Measurements from ENCODE around the gene MDN1.

Gene MDN1

DNA sequence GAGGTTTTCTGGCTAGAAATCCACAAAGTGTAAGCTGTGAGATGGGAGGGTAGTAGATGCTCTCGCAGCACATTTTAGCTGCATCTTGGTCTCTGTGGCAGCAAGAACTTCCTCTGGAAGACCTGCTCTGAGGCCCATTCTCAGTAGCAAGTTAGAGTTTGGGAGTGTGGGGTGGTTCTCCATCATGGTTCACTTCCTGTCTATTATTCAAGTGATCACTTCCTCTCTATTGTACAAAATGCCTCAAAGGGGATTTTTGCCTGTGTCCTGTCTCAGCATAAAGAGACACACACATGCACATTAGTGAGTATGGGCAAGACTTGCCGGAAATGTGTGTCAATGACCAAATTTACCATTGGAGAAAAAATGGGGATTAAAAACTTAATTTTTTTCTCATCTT is 223.5 kb downstream of the MDN1 start:
- H3K9me3 ChIP-seq (replicated peaks; ENCODE audit: insufficient read depth, low read length), result no peaks in the 10 kb centered on the region
- H3K27ac ChIP-seq (ENCODE audit: low read length), result peak overlapping the region; percentile 9; the same call in 1 of the 2 replicates
- DNase-seq, result peak; percentile 62
- no peak overlapping the region for H3K9ac ChIP-seq (ENCODE audit: low read length)
- H3F3A ChIP-seq (ENCODE audit: insufficient read depth, low read length), result peaks cover 8% of the 10 kb centered on the region; the same call in 1 of the 2 replicates
- H3K36me3 ChIP-seq (replicated peaks; ENCODE audit: insufficient read depth, low read length), result no peaks in the 10 kb centered on the region
- no peak overlapping the region for H3K4me2 ChIP-seq (ENCODE audit: low read depth, low read length)
- no peak overlapping the region for H3K4me3 ChIP-seq (ENCODE audit: low read length)
- H4K20me1 ChIP-seq (ENCODE audit: insufficient read depth, low read length), result no peaks in the 10 kb centered on the region
- H3K4me1 ChIP-seq (ENCODE audit: low read length), result peaks cover 30% of the 10 kb centered on the region
- TF ChIP-seq, protein P1, sequence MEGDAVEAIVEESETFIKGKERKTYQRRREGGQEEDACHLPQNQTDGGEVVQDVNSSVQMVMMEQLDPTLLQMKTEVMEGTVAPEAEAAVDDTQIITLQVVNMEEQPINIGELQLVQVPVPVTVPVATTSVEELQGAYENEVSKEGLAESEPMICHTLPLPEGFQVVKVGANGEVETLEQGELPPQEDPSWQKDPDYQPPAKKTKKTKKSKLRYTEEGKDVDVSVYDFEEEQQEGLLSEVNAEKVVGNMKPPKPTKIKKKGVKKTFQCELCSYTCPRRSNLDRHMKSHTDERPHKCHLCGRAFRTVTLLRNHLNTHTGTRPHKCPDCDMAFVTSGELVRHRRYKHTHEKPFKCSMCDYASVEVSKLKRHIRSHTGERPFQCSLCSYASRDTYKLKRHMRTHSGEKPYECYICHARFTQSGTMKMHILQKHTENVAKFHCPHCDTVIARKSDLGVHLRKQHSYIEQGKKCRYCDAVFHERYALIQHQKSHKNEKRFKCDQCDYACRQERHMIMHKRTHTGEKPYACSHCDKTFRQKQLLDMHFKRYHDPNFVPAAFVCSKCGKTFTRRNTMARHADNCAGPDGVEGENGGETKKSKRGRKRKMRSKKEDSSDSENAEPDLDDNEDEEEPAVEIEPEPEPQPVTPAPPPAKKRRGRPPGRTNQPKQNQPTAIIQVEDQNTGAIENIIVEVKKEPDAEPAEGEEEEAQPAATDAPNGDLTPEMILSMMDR (IDR thresholded peaks at IDR 0.05; ENCODE audit: low read length), result no peak
- TF ChIP-seq EZH2phosphoT487 (IDR thresholded peaks at IDR 0.05; ENCODE audit: low read length) (no peak), EZH2 (optimal IDR thresholded peaks at IDR 0.05; ENCODE audit: low read depth, low read length) (no peak)
- H3K9me2 ChIP-seq (replicated peaks; ENCODE audit: insufficient read depth, low read length), result no peaks in the 10 kb centered on the region
- H3K27me3 ChIP-seq (replicated peaks; ENCODE audit: insufficient read depth, low read length), result no peaks in the 10 kb centered on the region
- H3K79me2 ChIP-seq (ENCODE audit: low read length), result no peaks in the 10 kb centered on the region
- H2AFZ ChIP-seq (ENCODE audit: low read length), result peak overlapping the region; percentile 8; the same call in 1 of the 2 replicates
